ENCODE results near the gene TNFSF11.

TNFSF11 gene

GRCh38 chr13:42574011-42574410 lies at the start of gene TNFSF11:
Gene TNFSF11 (plus strand): TSS chr13:42574152. CDS start chr13:42574304, 152 bp downstream.
- Histone ChIP-seq H3K27me3 (no peaks in the 10 kb centered on the region), H3K4me1 (no peaks in the 10 kb centered on the region), H3K36me3 (no peaks in the 10 kb centered on the region), H3K9ac (no peak within 1 kb of the TSS), H3K27ac (no peak within 1 kb of the TSS), H3K4me2 (no peak within 1 kb of the TSS), H4K20me1 (no peaks in the 10 kb centered on the region), H3K4me3 (no peak within 1 kb of the TSS), H3K9me3 (peaks cover 21% of the 10 kb centered on the region)
- TF ChIP-seq Cebpa-rat (IDR thresholded peaks at IDR 0.05): no peak

GRCh38 chr13:42524487-42525034 lies 49.4 kb upstream of the TNFSF11 start:
- Histone ChIP-seq H3K9me3 (no peaks in the 10 kb centered on the region), H3K9ac (no peak overlapping the region), H3K4me1 (peaks cover 20% of the 10 kb centered on the region; the same call in 1 of the 2 replicates), H3K4me2 (0 out of 2 replicates have a peak overlapping the region, but pooled peaks have one; percentile 22), H3K4me3 (no peak overlapping the region), H3K27ac (no peak overlapping the region), H3K36me3 (no peaks in the 10 kb centered on the region), H4K20me1 (no peaks in the 10 kb centered on the region), H3K27me3 (no peaks in the 10 kb centered on the region)
- no peak for TF ChIP-seq Cebpa-rat (IDR thresholded peaks at IDR 0.05)

GRCh38 chr13:42525035-42525504 lies 48.9 kb upstream of the TNFSF11 start:
- Histone ChIP-seq H3K4me2 (0 out of 2 replicates have a peak overlapping the region, but pooled peaks have one; percentile 22), H3K27me3 (no peaks in the 10 kb centered on the region), H3K4me3 (no peak overlapping the region), H4K20me1 (no peaks in the 10 kb centered on the region), H3K27ac (no peak overlapping the region), H3K9me3 (no peaks in the 10 kb centered on the region), H3K9ac (no peak overlapping the region), H3K4me1 (peaks cover 20% of the 10 kb centered on the region; the same call in 1 of the 2 replicates), H3K36me3 (no peaks in the 10 kb centered on the region)
- no peak for TF ChIP-seq Cebpa-rat (IDR thresholded peaks at IDR 0.05)

- Histone ChIP-seq H3K36me3 (no peaks in the 10 kb centered on the region), H3K27me3 (no peaks in the 10 kb centered on the region), H3K4me1 (peaks cover 26% of the 10 kb centered on the region; the same call in 1 of the 2 replicates), H3K4me3 (no peak overlapping the region), H3K4me2 (no peak overlapping the region), H4K20me1 (no peaks in the 10 kb centered on the region), H3K9ac (no peak overlapping the region), H3K27ac (no peak overlapping the region), H3K9me3 (no peaks in the 10 kb centered on the region)
- TF ChIP-seq Cebpa-rat (IDR thresholded peaks at IDR 0.05): no peak
These were observed 47.7 kb upstream of the TNFSF11 start for GRCh38 chr13:42526276-42526675.

GRCh38 chr13:42526804-42527203 lies 47.1 kb upstream of the TNFSF11 start:
- no peak for TF ChIP-seq Cebpa-rat (IDR thresholded peaks at IDR 0.05)
- H3K4me1 ChIP-seq: peaks cover 26% of the 10 kb centered on the region; the same call in 1 of the 2 replicates
- no peak overlapping the region for H3K9ac ChIP-seq

GRCh38 chr13:42532561-42533335 lies 41.2 kb upstream of the TNFSF11 start:
- peak overlapping the region; percentile 31 for H3K4me2 ChIP-seq
- peaks cover 22% of the 10 kb centered on the region for H3K4me1 ChIP-seq
- no peak for TF ChIP-seq Cebpa-rat (IDR thresholded peaks at IDR 0.05)
- H4K20me1 ChIP-seq: no peaks in the 10 kb centered on the region
- H3K9me3 ChIP-seq: no peaks in the 10 kb centered on the region
- no peak overlapping the region for H3K4me3 ChIP-seq
- no peak overlapping the region for H3K27ac ChIP-seq
- no peaks in the 10 kb centered on the region for H3K27me3 ChIP-seq
- H3K36me3 ChIP-seq: no peaks in the 10 kb centered on the region
- H3K9ac ChIP-seq: no peak overlapping the region

More at GRCh38 chr13:42526804-42527203, 47.1 kb upstream of the TNFSF11 start:
- H3K4me2 ChIP-seq: no peak overlapping the region
- H4K20me1 ChIP-seq: no peaks in the 10 kb centered on the region
- H3K27me3 ChIP-seq: no peaks in the 10 kb centered on the region
- no peaks in the 10 kb centered on the region for H3K9me3 ChIP-seq
- no peak overlapping the region for H3K27ac ChIP-seq
- H3K4me3 ChIP-seq: no peak overlapping the region
- no peaks in the 10 kb centered on the region for H3K36me3 ChIP-seq

GRCh38 chr13:42533336-42533591 lies 40.7 kb upstream of the TNFSF11 start:
- Histone ChIP-seq H3K9me3 (no peaks in the 10 kb centered on the region), H3K9ac (no peak overlapping the region), H3K4me2 (no peak overlapping the region), H3K4me3 (no peak overlapping the region), H3K27ac (no peak overlapping the region), H3K4me1 (peaks cover 20% of the 10 kb centered on the region), H3K36me3 (no peaks in the 10 kb centered on the region), H3K27me3 (no peaks in the 10 kb centered on the region), H4K20me1 (no peaks in the 10 kb centered on the region)
- TF ChIP-seq Cebpa-rat (IDR thresholded peaks at IDR 0.05): no peak

GRCh38 chr13:42534785-42535184 lies 39.2 kb upstream of the TNFSF11 start:
- TF ChIP-seq Cebpa-rat (IDR thresholded peaks at IDR 0.05): no peak
- Histone ChIP-seq H4K20me1 (no peaks in the 10 kb centered on the region), H3K9ac (no peak overlapping the region), H3K4me3 (no peak overlapping the region), H3K36me3 (no peaks in the 10 kb centered on the region), H3K27me3 (no peaks in the 10 kb centered on the region), H3K4me2 (no peak overlapping the region), H3K27ac (no peak overlapping the region), H3K4me1 (peaks cover 19% of the 10 kb centered on the region), H3K9me3 (no peaks in the 10 kb centered on the region)

- no peak for TF ChIP-seq Cebpa-rat (IDR thresholded peaks at IDR 0.05)
- Histone ChIP-seq H3K4me3 (no peak overlapping the region), H3K9ac (no peak overlapping the region), H3K36me3 (no peaks in the 10 kb centered on the region), H4K20me1 (no peaks in the 10 kb centered on the region), H3K27ac (no peak overlapping the region), H3K27me3 (no peaks in the 10 kb centered on the region), H3K9me3 (no peaks in the 10 kb centered on the region), H3K4me1 (no peaks in the 10 kb centered on the region), H3K4me2 (no peak overlapping the region)
These were observed 35.0 kb upstream of the TNFSF11 start for GRCh38 chr13:42538996-42539395.

GRCh38 chr13:42539670-42540069 lies 34.3 kb upstream of the TNFSF11 start:
- H3K27ac ChIP-seq: no peak overlapping the region
- no peaks in the 10 kb centered on the region for H4K20me1 ChIP-seq
- no peaks in the 10 kb centered on the region for H3K4me1 ChIP-seq
- no peak for TF ChIP-seq Cebpa-rat (IDR thresholded peaks at IDR 0.05)
- no peak overlapping the region for H3K4me3 ChIP-seq
- no peaks in the 10 kb centered on the region for H3K27me3 ChIP-seq
- no peaks in the 10 kb centered on the region for H3K36me3 ChIP-seq
- no peak overlapping the region for H3K4me2 ChIP-seq
- H3K9ac ChIP-seq: no peak overlapping the region
- H3K9me3 ChIP-seq: no peaks in the 10 kb centered on the region
